ENCODE measurements around the gene ATF7IP2.
"Not testable (repeated sequence)": the region's sequence is repeated elsewhere in the genome, so short reads cannot be mapped to it uniquely, and the experiment has no call there.

Gene ATF7IP2, protein sequence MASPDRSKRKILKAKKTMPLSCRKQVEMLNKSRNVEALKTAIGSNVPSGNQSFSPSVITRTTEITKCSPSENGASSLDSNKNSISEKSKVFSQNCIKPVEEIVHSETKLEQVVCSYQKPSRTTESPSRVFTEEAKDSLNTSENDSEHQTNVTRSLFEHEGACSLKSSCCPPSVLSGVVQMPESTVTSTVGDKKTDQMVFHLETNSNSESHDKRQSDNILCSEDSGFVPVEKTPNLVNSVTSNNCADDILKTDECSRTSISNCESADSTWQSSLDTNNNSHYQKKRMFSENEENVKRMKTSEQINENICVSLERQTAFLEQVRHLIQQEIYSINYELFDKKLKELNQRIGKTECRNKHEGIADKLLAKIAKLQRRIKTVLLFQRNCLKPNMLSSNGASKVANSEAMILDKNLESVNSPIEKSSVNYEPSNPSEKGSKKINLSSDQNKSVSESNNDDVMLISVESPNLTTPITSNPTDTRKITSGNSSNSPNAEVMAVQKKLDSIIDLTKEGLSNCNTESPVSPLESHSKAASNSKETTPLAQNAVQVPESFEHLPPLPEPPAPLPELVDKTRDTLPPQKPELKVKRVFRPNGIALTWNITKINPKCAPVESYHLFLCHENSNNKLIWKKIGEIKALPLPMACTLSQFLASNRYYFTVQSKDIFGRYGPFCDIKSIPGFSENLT

DNA sequence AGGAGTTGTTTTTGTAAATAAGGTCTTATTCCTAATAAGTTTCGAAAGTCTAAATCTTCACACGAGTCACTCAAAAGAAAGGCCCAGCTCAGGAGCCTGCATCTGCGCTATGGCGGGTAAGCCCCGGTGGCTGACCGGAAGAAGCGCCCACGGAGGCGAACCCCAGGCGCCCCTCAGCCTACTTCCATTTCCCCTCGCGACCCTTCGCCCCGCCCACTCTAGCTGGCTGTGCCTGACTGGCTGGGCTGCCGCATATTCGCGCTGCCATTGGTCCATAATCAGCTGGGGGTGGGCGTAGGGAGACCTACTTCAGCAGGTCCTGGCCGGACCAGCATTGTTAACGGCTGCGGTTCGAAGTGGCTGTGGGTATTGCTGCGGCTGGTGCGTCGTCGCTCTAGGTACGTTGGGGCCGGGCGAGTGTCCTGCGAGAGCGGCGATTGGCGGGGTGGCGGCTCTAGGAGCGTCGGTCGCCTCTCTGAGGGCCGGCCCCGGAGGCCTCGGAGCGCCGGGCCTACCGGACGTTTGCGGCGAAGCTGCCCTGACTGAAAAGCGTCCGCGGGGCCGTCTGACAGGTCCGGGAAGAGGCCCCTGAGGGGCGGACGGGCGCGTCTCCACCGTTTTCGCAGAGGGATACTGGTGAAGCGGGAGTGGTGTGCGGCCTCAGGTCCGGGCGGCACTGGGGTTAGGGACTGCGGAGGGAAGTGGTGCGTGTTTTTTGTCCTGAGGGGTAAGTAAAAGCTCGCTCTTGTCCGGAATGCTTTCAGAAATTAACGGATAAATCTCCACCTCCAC, at the start of gene ATF7IP2:
Gene ATF7IP2, plus strand, starts transcription at position 337 of the 792 bp plus-strand sequence. CDS start 44,560 bp downstream, outside the sequence.
- ChIA-PET POLR2A (interaction anchor here (0.5 kb wide), 1 partner anchor 419 kb away, joined by 5 read pairs; no protein-coding TSS in a partner anchor), CTCF (interaction anchor here (0.9 to 1.0 kb wide), 2 partner anchors 11 to 17 kb away, joined by 3 to 6 read pairs; no protein-coding TSS in a partner anchor)
- TF ChIP-seq, protein P1, sequence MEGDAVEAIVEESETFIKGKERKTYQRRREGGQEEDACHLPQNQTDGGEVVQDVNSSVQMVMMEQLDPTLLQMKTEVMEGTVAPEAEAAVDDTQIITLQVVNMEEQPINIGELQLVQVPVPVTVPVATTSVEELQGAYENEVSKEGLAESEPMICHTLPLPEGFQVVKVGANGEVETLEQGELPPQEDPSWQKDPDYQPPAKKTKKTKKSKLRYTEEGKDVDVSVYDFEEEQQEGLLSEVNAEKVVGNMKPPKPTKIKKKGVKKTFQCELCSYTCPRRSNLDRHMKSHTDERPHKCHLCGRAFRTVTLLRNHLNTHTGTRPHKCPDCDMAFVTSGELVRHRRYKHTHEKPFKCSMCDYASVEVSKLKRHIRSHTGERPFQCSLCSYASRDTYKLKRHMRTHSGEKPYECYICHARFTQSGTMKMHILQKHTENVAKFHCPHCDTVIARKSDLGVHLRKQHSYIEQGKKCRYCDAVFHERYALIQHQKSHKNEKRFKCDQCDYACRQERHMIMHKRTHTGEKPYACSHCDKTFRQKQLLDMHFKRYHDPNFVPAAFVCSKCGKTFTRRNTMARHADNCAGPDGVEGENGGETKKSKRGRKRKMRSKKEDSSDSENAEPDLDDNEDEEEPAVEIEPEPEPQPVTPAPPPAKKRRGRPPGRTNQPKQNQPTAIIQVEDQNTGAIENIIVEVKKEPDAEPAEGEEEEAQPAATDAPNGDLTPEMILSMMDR (IDR thresholded peaks at IDR 0.05; ENCODE audit: control extremely low read depth, extremely low read depth, low read depth, missing control alignments): no peak
- peak; percentile 94 for DNase-seq (ENCODE audit: extremely low spot score)

DNA sequence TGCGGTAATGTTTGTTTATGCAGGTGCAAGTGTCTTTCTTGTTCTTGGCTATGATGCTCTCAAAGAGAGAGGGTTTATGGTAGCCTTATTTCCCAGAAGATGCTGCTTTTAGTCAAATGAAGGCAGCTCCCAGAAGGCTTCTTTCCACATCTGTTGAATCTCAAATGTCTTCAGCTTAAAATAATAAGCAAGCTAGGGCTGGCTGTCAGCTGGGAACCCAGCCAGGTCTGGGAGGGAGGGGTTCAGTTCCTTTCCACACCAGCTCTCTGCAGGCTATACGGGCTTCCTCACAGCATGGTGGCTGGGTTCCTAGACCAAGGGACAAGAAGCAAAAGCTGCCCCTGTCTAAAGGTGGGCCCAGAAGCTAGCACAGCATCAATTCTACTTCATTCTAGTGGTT, 47.4 kb upstream of the ATF7IP2 start:
- ChIA-PET POLR2A (no interaction called here), CTCF (no interaction called here)
- TF ChIP-seq, protein P1 (IDR thresholded peaks at IDR 0.05; ENCODE audit: control extremely low read depth, extremely low read depth, low read depth, missing control alignments): no peak
- DNase-seq (ENCODE audit: extremely low spot score): no peak

DNA sequence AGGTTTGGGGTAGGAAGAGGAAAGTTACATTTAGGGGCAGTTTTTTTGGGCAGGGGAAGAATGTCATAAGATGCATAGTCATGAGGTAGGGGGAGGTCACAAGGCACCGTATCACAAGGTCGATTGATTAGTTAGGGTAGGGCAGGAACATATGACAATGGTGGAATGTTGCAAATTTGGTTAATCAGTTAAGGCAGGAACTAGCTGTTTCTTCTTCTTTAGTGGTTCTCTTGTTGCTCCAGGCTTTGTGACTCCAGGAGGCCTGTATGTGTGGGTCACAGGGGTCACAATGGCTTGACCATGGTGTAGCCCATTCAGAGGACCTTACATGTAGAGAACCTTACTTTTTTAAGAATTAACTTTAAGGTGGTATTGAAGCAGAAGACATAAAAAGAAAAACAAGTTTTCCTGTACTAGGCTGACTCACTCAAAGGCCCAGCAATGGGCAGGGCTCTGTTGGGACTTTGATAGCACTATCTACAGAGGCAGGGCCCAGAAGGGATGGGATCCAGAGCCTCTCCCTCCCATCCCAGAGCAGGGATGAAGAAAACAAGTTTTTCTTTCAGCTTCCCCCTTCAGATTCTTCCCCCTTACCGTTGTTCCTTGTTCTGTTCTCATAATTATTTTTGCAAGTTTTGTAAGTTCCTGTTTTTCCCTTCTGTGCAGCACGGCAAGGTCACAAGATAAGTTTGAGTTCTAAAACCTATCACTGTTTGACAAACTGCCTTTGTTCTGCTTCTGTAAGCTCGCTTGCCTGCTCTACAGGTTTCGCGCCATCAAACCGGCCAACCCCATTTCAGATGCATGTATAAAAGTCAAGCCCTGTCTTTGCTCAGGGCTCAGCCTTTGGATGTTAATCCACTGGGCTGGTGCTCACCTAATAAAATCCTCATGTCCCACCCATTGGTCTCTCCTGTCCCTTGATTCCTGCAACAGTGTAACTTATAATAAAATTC, 45.8 kb upstream of the ATF7IP2 start:
- DNase-seq (ENCODE audit: extremely low spot score): no peak
- POLR2A ChIA-PET: no interaction called here
- CTCF ChIA-PET: no interaction called here
- TF ChIP-seq, protein P1 (IDR thresholded peaks at IDR 0.05; ENCODE audit: control extremely low read depth, extremely low read depth, low read depth, missing control alignments): no peak

DNA sequence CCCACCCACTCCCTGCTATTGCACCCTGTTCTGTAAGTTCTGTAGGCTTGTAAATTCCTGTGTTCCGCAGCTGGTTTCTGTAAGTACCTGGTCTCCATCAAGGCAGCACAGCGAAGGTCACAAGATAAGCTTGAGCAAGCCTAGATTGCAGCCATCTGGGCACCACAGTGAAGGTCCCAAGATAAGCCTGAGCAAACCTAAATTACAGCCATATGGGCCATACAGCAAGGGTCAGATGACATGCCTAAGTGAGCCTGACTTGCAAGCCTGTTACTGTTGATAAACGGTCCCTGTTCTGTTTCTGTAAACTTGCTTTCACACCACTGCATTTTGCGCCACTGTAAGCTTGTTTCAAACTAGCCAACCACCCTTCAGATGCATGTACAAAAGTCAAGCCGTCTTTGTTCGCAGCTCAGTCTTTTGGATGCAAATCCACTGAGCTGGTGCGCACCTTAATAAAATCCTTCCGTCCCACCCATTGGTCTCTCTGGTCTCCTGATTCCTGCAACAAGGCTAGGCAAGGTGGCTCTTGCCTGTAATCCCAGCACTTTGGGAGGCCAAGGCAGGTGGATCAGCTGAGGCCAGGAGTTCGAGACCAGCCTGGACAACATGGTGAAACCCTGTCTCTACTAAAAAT, 42.6 kb upstream of the ATF7IP2 start:
- ChIA-PET POLR2A (no interaction called here), CTCF (no interaction called here)
- no peak for DNase-seq (ENCODE audit: extremely low spot score)
- TF ChIP-seq, protein P1 (IDR thresholded peaks at IDR 0.05; ENCODE audit: control extremely low read depth, extremely low read depth, low read depth, missing control alignments): no peak

DNA sequence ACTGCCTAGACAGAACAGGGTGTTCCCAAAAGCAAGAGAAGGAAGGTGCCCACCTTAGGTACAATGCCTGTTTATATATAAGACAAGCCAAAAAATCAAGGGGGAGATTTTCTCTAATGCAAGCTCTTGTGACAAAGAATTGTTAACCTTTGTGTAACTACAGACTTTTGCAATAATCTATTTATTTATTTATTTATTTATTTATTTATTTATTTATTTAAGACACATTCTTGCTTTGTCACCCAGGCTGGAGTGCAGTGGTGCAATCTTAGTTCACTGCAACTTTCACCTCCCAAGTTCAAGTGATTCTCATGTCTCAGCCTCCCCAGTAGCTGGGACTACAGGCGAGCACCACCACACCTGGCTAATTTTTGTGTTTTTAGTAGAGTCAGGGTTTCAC, 41.2 kb upstream of the ATF7IP2 start:
- POLR2A ChIA-PET; DNase-seq (ENCODE audit: extremely low spot score): not testable (repeated sequence)
- CTCF ChIA-PET: interaction anchor here (1.0 kb wide), 1 partner anchor 11 kb away, joined by 3 read pairs; no protein-coding TSS in a partner anchor

DNA sequence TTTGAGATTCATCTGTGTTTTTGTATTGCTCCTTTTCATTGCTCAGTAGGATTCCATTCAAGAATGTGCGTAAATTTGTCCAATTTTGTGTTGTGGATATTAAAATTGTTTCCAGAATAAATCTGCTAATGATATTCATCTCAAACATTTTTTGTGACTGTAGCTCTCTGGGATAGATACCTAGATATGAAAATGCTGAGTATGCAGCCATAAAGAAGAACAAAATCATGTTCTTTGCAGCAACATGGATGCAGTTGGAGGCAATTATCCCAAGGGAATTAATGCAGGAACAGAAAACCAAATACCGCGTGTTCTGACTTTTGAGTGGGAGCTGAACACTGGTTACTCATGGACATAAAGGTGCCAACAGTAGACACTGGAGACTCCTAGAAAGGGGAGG, 40.2 kb upstream of the ATF7IP2 start:
- TF ChIP-seq, protein P1 (IDR thresholded peaks at IDR 0.05; ENCODE audit: control extremely low read depth, extremely low read depth, low read depth, missing control alignments): no peak
- DNase-seq (ENCODE audit: extremely low spot score): no peak
- ChIA-PET CTCF (interaction anchor here (1.0 kb wide), 1 partner anchor 10 kb away, joined by 3 read pairs; no protein-coding TSS in a partner anchor), POLR2A (no interaction called here)
